HS-5 (cell line): Measurements from ENCODE around the gene GRHL3.
"Not testable (repeated sequence)": the region's sequence is repeated elsewhere in the genome, so short reads cannot be mapped to it uniquely, and the experiment has no call there.

Experiments
- DNase-seq: peaks from one replicate; pipeline ENCODE4 v3.0.0-alpha.2; 2012; ENCODE audit warnings: low read depth

Gene GRHL3

GRCh38 chr1:24319312-24319863 is at the start of gene GRHL3:
TSS of gene GRHL3 (plus strand) at chr1:24319357. CDS start at chr1:24319552, 195 bp downstream.
- no peak for DNase-seq

GRCh38 chr1:24274203-24275103 is 44.7 kb upstream of the GRHL3 start:
- DNase-seq = not testable (repeated sequence)

DNA sequence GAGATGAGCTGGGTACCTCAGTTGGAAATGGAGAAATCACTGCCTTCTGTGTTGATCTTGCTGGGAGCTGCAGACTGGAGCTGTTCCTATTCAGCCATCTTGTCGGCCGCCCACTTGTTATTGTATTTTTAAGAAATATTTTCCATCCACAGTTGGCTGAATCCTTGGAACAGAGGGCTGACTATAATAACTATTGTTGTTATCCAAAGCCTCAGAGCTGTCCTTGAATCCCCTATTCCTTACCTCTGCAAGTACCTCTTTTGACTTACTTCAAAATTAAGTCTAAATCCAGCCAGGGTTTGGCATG is 44.1 kb upstream of the GRHL3 start:
- DNase-seq = no peak

DNA sequence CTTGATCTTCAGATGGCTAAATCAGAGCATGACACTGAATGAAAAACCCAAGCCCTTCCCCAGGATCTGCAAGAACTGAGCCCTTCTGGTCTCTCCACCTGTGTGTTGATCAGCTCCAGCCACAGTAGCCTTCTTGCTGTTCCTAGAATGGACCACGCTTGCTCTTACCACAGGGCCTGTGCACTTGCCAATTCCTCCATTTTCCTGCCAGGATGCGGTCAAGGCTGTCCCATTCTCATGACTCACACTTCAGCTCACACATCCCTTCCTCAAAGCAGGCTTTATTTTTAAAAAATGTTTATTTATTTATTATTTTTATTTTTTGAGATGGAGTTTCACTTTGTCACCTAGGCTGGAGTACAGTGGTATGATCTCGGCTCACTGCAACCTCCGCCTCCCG is 43.6 kb upstream of the GRHL3 start:
- no peak for DNase-seq

DNA sequence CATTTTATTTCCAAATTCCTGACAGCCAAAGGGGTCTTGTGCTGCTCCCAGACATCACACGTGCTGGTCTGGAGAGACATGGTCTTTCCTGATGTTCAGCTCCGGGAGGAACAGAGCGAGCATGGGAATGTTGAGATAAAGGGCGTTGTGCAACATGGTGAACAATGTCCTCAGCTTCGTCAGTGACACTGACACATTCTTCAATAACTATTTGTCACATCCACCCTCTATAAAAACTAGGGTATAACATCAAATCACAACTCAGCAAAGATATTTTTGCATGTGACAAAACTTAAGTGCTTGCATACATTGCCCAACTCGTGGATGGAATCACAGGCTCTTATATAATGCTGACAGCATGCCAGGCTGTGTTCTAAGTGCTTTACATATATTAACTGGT is 42.4 kb upstream of the GRHL3 start:
- DNase-seq = no peak

DNA sequence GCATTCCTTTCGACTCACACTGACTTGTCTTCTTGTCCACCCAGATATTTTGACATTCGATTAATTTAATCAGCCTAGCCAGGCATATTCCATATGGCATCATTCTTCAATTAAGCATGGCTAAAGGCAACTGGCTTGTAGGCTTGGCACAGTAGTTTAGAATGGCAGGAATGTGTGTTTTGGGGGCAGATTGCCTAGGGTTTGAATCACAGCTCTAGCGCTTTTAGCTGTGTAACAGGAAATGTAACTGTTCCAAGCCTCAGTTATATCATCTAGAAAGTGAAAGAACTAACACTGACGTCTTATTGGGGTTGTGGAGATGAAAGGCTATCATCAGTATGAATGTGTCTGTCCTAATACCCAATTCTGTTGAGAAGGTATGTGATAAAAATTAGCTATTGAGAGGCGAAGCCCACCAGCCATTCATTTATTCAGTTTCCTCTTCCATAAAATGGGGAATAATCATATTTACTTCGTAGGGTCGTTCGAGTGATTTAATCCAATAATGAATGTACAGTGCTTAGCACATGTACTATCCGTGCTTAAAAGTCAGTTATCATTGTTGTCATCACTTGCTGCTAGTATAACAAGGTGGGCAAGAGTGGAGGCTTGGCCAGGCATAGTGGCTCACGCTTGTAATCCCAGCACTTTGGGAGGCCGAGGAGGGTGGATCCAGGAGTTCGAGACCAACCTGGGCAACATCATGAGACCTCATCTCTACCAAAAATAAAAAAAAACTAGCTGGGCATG is 41.6 kb upstream of the GRHL3 start:
- DNase-seq = no peak

DNA sequence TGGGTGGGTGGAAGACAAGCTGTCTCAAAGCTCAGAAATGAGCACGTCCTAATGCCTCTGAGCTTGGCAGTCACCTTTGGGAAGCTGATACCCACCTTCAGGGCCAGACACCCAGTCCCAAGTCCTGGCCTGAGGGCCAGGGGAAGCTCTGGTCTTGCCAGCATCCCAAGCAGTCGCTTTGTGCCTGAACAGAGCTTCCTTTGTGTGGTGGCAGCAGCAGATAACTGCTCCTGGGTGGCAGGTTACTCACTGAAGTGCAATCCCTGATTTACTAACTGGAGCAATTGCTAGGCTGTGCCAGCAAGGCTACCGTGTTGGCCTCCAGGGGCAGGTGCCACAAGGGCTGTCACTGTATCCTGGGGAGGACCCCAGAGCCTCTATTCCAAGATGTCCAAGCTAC is 40.4 kb upstream of the GRHL3 start:
- DNase-seq = no peak

DNA sequence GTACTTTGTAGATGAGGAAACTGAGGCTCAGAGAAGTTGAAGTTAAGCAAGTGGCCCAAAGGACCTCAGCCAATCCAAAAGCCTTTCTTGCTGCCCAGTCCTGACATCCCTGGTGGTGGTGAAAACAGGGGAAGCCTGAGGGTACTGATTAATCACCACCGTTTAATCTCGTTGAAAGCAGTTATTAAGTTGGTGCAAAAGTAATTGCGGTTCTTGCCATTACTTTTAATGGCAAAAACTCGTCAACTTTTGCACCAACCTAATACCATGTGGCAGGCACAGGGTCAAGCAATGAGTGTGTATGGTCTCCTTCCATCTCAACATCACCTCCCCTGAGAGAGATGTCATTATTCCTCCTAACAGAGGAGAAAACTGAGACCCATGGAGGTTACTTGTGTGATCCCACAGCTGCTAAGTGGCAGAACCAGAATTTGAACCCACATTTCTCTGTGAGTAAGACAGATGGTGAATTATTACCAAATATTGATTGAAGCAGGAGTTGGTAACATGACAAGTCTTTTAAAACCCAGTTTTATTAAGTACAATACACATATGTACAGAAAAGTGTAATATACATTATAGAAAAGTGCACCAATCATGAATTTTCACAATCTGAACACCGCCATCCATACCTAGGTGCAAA is 39.4 kb upstream of the GRHL3 start:
- DNase-seq = no peak

DNA sequence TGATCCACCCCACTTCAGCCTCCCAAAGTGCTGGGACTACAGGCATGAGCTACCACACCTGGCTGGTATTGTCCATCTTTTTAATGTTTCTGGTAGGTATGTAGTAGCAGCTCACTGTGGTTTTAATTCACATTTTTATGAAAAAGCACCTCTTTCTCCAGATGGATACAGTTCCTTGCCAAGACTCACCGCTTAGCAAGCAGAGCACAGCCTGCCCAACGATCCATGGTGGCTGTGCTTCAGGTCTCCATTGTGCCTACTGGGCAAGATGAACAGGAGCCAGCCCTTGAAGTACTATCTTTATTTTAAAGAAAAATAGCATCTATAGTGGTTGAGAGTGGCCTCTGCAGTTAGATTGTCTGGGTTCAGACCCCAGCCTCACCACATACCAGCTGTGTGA is 37.6 kb upstream of the GRHL3 start:
- DNase-seq = no peak

DNA sequence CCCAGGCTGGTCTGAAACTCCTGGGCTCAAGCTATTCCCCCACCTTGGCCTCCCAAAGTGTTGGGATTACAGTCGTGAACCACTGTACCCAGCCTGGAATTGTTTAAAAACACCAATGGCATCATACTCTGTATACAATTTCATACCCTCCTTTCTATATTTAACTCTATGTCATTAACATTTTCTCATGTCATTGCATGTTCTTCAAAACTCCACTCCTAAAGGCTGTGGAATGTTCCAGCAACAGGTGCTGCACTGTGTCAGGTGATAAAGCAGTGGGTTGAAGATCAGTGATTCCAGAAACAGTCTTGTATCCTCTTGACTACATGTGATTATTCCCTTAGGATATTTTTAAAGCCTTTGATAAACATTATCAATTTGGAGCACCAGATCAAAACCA is 36.7 kb upstream of the GRHL3 start:
- DNase-seq = no peak

- DNase-seq = peak; percentile 80
Measured at GRCh38 chr1:24283326-24284155, 35.6 kb upstream of the GRHL3 start.

DNA sequence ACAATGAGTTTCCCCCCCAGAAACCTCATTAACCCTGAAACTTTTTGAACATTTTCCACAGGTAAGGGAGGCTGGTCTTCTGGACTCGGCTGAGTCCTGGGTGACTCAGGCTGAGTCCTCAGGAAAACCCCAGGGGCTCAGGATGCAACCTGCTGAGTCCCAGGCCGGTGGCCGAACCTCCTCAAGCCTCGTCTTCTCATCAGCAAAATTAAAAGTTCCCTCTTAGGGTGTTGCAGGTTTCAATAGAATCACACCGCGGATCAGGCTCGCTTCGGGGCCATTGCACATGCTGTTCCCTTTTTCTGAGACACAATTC is 35.0 kb upstream of the GRHL3 start:
- DNase-seq = no peak

DNA sequence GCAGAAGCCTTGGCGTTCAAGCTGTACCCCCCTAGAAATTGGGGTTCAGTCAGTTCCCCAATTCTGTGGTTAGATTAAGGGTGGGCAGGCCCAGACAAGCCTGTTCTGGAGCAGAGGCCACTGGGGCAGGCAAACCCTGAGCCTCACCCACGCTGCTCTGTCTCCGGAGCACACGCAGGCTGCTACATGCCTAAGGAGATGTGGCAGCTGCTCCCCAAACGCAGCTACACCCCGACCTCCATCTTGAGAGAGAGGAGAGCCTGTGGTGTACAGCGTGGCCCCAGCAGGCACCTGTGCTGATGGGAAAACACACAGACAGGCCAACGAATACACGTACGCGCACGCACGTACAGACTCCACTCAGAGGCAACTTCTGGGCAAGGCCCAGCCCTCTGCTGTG is 33.9 kb upstream of the GRHL3 start:
- no peak for DNase-seq

DNA sequence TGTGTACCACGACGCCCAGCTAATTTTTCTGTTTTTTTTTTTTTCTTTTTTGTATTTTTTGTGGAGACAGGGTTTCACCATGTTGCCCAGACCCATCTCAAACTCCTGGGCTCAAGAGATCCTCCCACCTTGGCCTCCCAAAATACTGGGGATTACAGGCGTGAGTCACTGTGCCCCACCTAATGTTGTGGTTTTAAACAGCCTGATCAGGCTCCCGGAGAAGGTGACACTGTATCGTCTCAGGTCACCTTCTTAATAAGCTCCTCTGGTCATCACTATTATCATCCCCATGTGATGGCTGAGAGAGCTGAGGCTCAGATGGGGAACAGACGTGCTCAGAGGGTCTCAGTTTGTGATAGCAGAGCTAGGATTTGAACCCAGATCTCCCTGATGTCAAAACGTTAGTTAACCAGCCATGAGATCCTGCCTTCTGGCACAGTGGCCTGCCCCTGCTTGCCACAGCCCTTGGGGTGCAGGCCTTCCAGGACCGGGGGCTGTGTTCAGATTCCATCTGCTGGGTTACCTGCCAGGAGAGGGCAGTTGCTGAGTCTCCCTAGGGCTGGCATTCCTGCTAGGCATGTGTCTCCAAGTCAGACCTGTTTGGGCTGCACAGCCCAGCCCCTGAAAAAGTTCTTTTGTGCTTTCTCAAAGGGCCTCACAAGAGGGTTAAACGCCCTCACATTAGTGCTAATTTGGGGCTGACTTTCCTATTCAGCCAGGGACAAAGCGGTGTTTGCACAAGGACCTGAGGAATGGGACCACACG is 32.7 kb upstream of the GRHL3 start:
- DNase-seq = no peak

DNA sequence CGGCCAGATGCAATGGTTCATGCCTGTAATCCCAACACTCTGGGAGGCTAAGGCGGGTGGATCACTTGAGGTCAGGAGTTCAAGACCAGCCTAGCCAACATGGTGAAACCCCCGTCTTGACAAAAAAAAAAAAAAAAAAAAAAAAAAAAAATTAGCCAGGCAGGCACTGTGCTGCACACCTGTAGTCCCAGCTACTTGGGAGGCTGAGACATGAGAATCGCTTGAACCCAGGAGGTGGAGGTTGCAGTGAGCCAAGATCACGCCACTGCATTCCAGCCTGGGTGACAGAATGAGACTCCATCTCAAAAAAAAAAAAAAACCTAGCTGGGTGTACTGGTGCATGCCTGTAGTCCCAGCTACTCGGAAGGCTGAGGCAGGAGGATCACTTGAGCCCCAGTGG is 31.4 kb upstream of the GRHL3 start:
- not testable (repeated sequence) for DNase-seq

GRCh38 chr1:24288479-24288878 is 30.7 kb upstream of the GRHL3 start:
- no peak for DNase-seq

DNA sequence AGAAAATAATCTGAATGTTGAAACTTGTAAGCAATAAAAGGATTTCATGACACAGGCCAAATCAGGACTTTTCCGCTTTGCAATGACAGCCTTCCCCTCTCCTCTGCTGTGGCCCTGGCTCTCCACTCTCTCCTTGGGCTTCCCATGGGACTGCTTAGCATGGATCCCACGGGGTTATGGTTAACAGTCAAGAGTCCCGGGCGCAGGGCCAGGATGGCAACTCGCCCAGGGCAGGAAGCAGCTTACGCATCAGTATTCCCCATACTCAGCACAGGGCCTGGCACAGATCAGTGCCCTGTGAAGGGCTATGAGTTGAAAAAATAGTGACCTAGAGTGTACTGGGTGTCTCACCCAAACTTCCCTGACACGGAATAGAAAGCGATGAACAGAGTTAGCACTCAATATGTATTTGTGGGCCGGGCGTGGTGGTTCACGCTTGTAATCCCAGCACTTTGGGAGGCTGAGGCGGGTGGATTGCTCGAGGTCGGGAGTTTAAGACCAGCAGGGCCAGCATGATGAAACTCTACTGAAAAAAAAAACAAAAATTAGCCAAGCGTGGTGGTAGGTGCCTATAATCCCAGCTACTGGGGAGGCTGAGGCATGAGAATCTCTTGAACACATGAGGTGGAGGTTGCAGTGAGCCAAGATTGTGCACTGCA is 29.1 kb upstream of the GRHL3 start:
- no peak for DNase-seq

- no peak for DNase-seq
Measured at GRCh38 chr1:24290933-24291487, 28.1 kb upstream of the GRHL3 start.

DNA sequence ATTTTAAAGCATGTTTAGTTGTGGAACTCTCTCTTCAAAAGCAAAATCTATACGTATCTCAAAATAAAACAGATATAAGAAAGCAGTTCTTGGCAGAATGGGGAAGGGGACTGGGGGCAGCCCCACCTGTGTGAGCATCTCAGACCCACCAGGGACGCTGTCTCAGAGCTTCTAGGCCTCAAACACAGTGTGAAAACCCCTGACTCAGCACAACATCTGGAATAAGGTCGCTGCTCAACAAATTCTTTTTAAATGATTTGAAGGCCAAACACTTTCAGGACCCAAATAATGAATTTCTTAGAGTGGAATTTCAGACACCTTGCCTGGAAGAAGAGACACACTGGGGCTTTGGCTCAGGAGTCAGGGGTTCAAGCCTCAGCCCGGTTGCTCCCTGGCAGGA is 27.1 kb upstream of the GRHL3 start:
- DNase-seq = no peak

DNA sequence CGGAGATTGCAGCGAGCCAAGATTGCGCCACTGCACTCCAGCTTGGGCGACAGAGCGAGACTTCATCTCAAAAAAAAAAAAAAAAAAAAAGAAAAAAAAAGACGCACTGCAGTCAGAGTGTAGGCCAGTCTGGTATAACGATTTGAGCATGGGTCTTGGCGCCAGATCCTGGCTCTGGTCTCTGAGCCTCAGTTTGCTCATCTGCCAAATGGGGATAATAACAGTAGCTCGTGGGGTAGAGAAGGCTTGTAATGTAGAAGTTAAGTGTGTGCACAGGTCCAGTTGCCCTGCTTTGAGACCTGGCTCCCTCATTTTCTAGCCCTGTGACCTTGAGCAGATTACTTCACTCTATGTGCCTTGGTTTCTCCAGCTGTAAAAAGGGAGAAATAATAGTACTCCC is 26.3 kb upstream of the GRHL3 start:
- DNase-seq = no peak
